Measurements from ENCODE around the gene TFR2. TPM values are rescaled to one million over a fixed set of nuclear protein-coding genes. Genes with fewer than 3 reads are reported as not detected.

TFR2 gene
- total RNA-seq, 1 experiment from 2014 or later = not detected

GRCh38 chr7:100584683-100585510 lies 56.5 kb downstream of the TFR2 start:
- BruUV-seq (replicated peaks) = TSS peak; percentile 51
- TF ChIP-seq CTCF (conservative IDR thresholded peaks at IDR 0.05; ENCODE audit: low read depth, low read length) = no peak
- no peak for TF ChIP-seq EZH2phosphoT487 (IDR thresholded peaks at IDR 0.05; ENCODE audit: borderline replicate concordance, low read length)
- no peak for TF ChIP-seq EZH2 (IDR thresholded peaks at IDR 0.05; ENCODE audit: low read length, unreplicated experiment)
- DNase-seq = peak; percentile 48

GRCh38 chr7:100584054-100584682 lies 57.2 kb downstream of the TFR2 start:
- CTCF ChIA-PET = interaction anchor here (0.6 to 1.6 kb wide), 3 partner anchors 29 to 118 kb away, joined by 4 read pairs; no protein-coding TSS in a partner anchor
- ATAC-seq = no peak
- Histone ChIP-seq H3F3A (ENCODE audit: low read length, unreplicated experiment) (no peaks in the 10 kb centered on the region), H3K79me2 (ENCODE audit: low read length) (peaks cover 24% of the 10 kb centered on the region), H4K20me1 (ENCODE audit: low read length) (no peaks in the 10 kb centered on the region), H2AFZ (ENCODE audit: low read length) (no peak overlapping the region), H3K4me3 (ENCODE audit: low read length) (peak overlapping the region; percentile 78), H3K27ac (ENCODE audit: low read length) (no peak overlapping the region), H3K27me3 (ENCODE audit: low read length) (no peaks in the 10 kb centered on the region), H3K4me1 (ENCODE audit: insufficient read depth, low read length) (peaks cover 17% of the 10 kb centered on the region), H3K36me3 (ENCODE audit: low read depth, low read length) (peaks cover 14% of the 10 kb centered on the region; the same call in 1 of the 2 replicates), H3K9me3 (ENCODE audit: low read length) (no peaks in the 10 kb centered on the region), H3K9me2 (replicated peaks; ENCODE audit: low read length) (no peaks in the 10 kb centered on the region), H3K4me2 (ENCODE audit: low read length) (peak overlapping the region; percentile 85), H3K9ac (ENCODE audit: low read length) (0 out of 2 replicates have a peak overlapping the region, but pooled peaks have one; percentile 94)
- POLR2A ChIA-PET (ENCODE audit: unreplicated experiment) = interaction anchor here (0.6 to 0.8 kb wide), 4 partner anchors 13 to 633 kb away, joined by 3 read pairs; partner anchors contain the start of gene PLOD3
- BruUV-seq (replicated peaks) = no TSS peak
- intact Hi-C loops (cut with micrococcal nuclease) = no loop called here
- DNase-seq = no peak
- TF ChIP-seq CTCF (conservative IDR thresholded peaks at IDR 0.05; ENCODE audit: low read depth, low read length) = no peak
- no peak for TF ChIP-seq EZH2phosphoT487 (IDR thresholded peaks at IDR 0.05; ENCODE audit: borderline replicate concordance, low read length)
- TF ChIP-seq EZH2 (IDR thresholded peaks at IDR 0.05; ENCODE audit: low read length, unreplicated experiment) = no peak

More at GRCh38 chr7:100584683-100585510, 56.5 kb downstream of the TFR2 start:
- peaks cover 17% of the 10 kb centered on the region for H3K4me1 ChIP-seq (ENCODE audit: insufficient read depth, low read length)
- ChIA-PET POLR2A (ENCODE audit: unreplicated experiment) (interaction anchor here (0.5 to 0.8 kb wide), 5 partner anchors 13 to 632 kb away, joined by 3 read pairs; partner anchors contain the start of gene PLOD3), CTCF (interaction anchor here (0.5 to 1.6 kb wide), 6 partner anchors 18 to 120 kb away, joined by 3 to 4 read pairs (median 4); no protein-coding TSS in a partner anchor)
- no peak overlapping the region for H3K27ac ChIP-seq (ENCODE audit: low read length)
- peak overlapping the region; percentile 94 for H3K9ac ChIP-seq (ENCODE audit: low read length)
- H3K4me3 ChIP-seq (ENCODE audit: low read length) = peak overlapping the region; percentile 78
- H4K20me1 ChIP-seq (ENCODE audit: low read length) = no peaks in the 10 kb centered on the region
- H3K9me3 ChIP-seq (ENCODE audit: low read length) = no peaks in the 10 kb centered on the region
- peak overlapping the region; percentile 69; the same call in 1 of the 2 replicates for H2AFZ ChIP-seq (ENCODE audit: low read length)
- no peaks in the 10 kb centered on the region for H3K27me3 ChIP-seq (ENCODE audit: low read length)
- peak; percentile 1 for ATAC-seq
- peaks cover 10% of the 10 kb centered on the region; the same call in 1 of the 2 replicates for H3K36me3 ChIP-seq (ENCODE audit: low read depth, low read length)
- peaks cover 24% of the 10 kb centered on the region for H3K79me2 ChIP-seq (ENCODE audit: low read length)
- H3K9me2 ChIP-seq (replicated peaks; ENCODE audit: low read length) = no peaks in the 10 kb centered on the region
- no peaks in the 10 kb centered on the region for H3F3A ChIP-seq (ENCODE audit: low read length, unreplicated experiment)
- intact Hi-C loops (cut with micrococcal nuclease) = loop anchor here (5.0 kb wide), 1 partner anchor 107 kb away; the partner anchor contains the start of gene GIGYF1
- H3K4me2 ChIP-seq (ENCODE audit: low read length) = peak overlapping the region; percentile 85
